Vagina (tissue), 2 donors: Measurements from ENCODE around the gene LHX6.

ENCODE experiments used
- CTCF ChIP-seq, 3 experiments: fragments of 450-650 bp in 2 of 3; fragments of 200-600 bp in 1 of 3; sonication (generic) in 1 of 3; IDR thresholded peaks; one replicate each; pipeline ENCODE4 v1.5.1; 2017 to 2019; ENCODE audit warnings: antibody characterized with exemption in 3 of 3, mild to moderate bottlenecking in 2 of 3, moderate library complexity in 2 of 3
- POLR2A ChIP-seq, 2 donors: fragments of 450-650 bp; IDR thresholded peaks; one replicate each; pipeline ENCODE4 v1.6.1; 2017; ENCODE audit warnings: antibody characterized with exemption in 2 of 2, mild to moderate bottlenecking in 2 of 2, moderate library complexity in 2 of 2
- POLR2AphosphoS5 ChIP-seq, 2 donors: sonication (generic); formaldehyde crosslinking; IDR thresholded peaks; one replicate each; pipeline ENCODE4 v1.9.0; 2017; ENCODE audit warnings: antibody characterized with exemption in 2 of 2, mild to moderate bottlenecking in 2 of 2, low read depth in 1 of 2; ENCODE audit not compliant: insufficient read depth in 1 of 2

DNA sequence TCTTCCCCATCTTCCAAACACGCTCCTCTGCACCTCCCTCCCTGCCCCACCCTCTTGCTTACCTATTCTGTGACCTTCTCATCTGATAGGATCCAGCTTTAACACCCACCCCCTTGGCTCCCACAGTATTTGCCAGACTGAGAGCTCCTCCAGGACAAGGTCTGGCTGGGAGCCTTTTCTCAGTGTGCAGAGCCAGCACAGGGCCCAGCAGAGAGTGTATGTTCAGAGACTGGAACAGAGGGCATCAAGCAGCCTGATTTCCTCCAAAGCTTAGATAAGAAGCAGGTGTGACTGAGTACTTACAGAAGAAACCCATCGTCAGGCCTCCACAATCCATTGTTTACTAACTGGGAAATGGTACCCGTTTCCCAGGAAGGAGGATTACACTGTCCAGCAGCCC, 26.6 kb downstream of the LHX6 start:
- TF ChIP-seq POLR2AphosphoS5 (IDR thresholded peaks at IDR 0.05; ENCODE audit: insufficient read depth in 1 of 2, low read depth in 1 of 2) (no peak), POLR2A (IDR thresholded peaks at IDR 0.05) (no peak), CTCF (IDR thresholded peaks at IDR 0.05) (no peak)
